Karpas-422 (cell line): ENCODE data around the gene C6orf89. TPM values are rescaled to one million over a fixed set of nuclear protein-coding genes. Genes with fewer than 3 reads are reported as not detected.

Experiments
- DNase-seq: peaks from one replicate; pipeline ENCODE4 v3.0.0-alpha.2; 2015
- H2AFZ ChIP-seq: fragments of 200-600 bp; sonication (generic); 2 replicates; pipeline ENCODE4 v1.6.1; 2014; ENCODE audit warnings: antibody characterized with exemption, low read length, mixed read lengths
- H3K27ac ChIP-seq: fragments of 200-600 bp; sonication (generic); 2 replicates; pipeline ENCODE4 v1.5.1; 2014; ENCODE audit warnings: mild to moderate bottlenecking, low read length, moderate library complexity
- H3K27me3 ChIP-seq: fragments of 200-600 bp; sonication (generic); 2 replicates; pipeline ENCODE4 v1.6.1; 2014; ENCODE audit warnings: low read length, mixed read lengths
- H3K36me3 ChIP-seq: fragments of 200-600 bp; sonication (generic); 2 replicates; pipeline ENCODE4 v1.6.1; 2014; ENCODE audit warnings: low read length, mixed read lengths; ENCODE audit not compliant: insufficient read depth
- H3K4me1 ChIP-seq: fragments of 200-600 bp; sonication (generic); 2 replicates; pipeline ENCODE4 v1.6.1; 2014; ENCODE audit warnings: mild to moderate bottlenecking, low read length, mixed read lengths
- H3K4me2 ChIP-seq: fragments of 200-600 bp; sonication (generic); 2 replicates; pipeline ENCODE4 v1.6.1; 2014; ENCODE audit warnings: low read length, low read depth, mild to moderate bottlenecking; ENCODE audit not compliant: poor library complexity, severe bottlenecking
- H3K4me3 ChIP-seq: fragments of 200-600 bp; sonication (generic); 2 replicates; pipeline ENCODE4 v1.5.1; 2014; ENCODE audit warnings: mild to moderate bottlenecking, antibody characterized with exemption, low read length, mixed read lengths
- H3K79me2 ChIP-seq: fragments of 200-600 bp; sonication (generic); 2 replicates; pipeline ENCODE4 v1.6.1; 2014; ENCODE audit warnings: mild to moderate bottlenecking, low read length, mixed read lengths
- H3K9ac ChIP-seq: fragments of 200-600 bp; sonication (generic); 2 replicates; pipeline ENCODE4 v1.6.0; 2014; ENCODE audit warnings: low read length
- H3K9me2 ChIP-seq: fragments of 200-600 bp; sonication (generic), shearing (Covaris generic); replicated peaks from 2 replicates; pipeline ENCODE4 v1.6.0; 2014; ENCODE audit warnings: mild to moderate bottlenecking, low read length, moderate library complexity; ENCODE audit not compliant: insufficient read depth
- H3K9me3 ChIP-seq: fragments of 300-700, 200-600 bp; sonication (generic); 2 replicates; pipeline ENCODE4 v1.6.1; 2014; ENCODE audit warnings: low read length, mixed read lengths
- H4K20me1 ChIP-seq: fragments of 200-600 bp; sonication (generic); 2 replicates; pipeline ENCODE4 v1.6.1; 2014; ENCODE audit warnings: mild to moderate bottlenecking, antibody characterized with exemption, low read length, low read depth; ENCODE audit not compliant: insufficient read depth
- total RNA-seq: library from RNA; depleted of rRNA; stranded (reverse); fragments of >200 nt; shearing (Covaris generic); gene quantifications from 2 replicates; pipeline ENCODE4 v1.2.3, GENCODE V29; 2014; ENCODE audit warnings: low replicate concordance; rRNA removed

Gene C6orf89
- total RNA-seq, 1 experiment from 2014 or later = 53.1 TPM

GRCh38 chr6:36976509-36976908 lies 90.8 kb downstream of the C6orf89 start:
- peaks cover 34% of the 10 kb centered on the region for H4K20me1 ChIP-seq
- H3K79me2 ChIP-seq = peaks cover 26% of the 10 kb centered on the region
- H3K4me3 ChIP-seq = no peak overlapping the region
- no peaks in the 10 kb centered on the region for H3K9me2 ChIP-seq
- H3K4me2 ChIP-seq = no peak overlapping the region
- H2AFZ ChIP-seq = no peak overlapping the region
- peaks cover 50% of the 10 kb centered on the region for H3K36me3 ChIP-seq
- H3K9ac ChIP-seq = no peak overlapping the region
- H3K27me3 ChIP-seq = no peaks in the 10 kb centered on the region
- H3K27ac ChIP-seq = no peak overlapping the region
- no peaks in the 10 kb centered on the region for H3K4me1 ChIP-seq
- H3K9me3 ChIP-seq = no peaks in the 10 kb centered on the region
- no peak for DNase-seq

DNA sequence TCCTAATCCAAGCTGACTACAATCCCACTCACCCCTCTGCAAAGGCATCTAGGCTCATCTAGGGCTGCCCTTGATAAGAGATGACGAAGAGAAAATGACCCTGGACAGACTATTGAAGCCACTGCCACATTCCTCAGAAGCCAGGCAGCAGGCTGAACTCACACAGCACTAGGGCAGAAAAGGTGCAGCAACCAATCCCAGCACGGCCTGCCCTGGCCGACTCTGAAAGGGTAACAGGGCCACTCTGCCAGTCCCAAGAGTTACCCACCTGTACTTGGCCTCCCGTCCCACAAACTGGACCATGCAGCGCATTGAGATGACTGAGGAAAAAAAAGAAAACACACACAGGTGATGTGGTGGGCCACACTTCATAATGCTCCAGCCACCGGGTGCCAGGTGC lies 91.2 kb downstream of the C6orf89 start:
- Histone ChIP-seq H3K4me3 (no peak overlapping the region), H3K27me3 (no peaks in the 10 kb centered on the region), H3K9me3 (no peaks in the 10 kb centered on the region), H3K36me3 (peaks cover 46% of the 10 kb centered on the region), H2AFZ (no peak overlapping the region), H3K9me2 (no peaks in the 10 kb centered on the region), H3K9ac (no peak overlapping the region), H3K27ac (no peak overlapping the region), H3K4me2 (no peak overlapping the region), H4K20me1 (peaks cover 38% of the 10 kb centered on the region), H3K79me2 (peaks cover 30% of the 10 kb centered on the region), H3K4me1 (no peaks in the 10 kb centered on the region; the same call in 1 of the 2 replicates)
- no peak for DNase-seq

GRCh38 chr6:36977470-36977941 lies 91.8 kb downstream of the C6orf89 start:
- Histone ChIP-seq H3K4me3 (no peak overlapping the region), H4K20me1 (peaks cover 41% of the 10 kb centered on the region), H3K79me2 (peaks cover 34% of the 10 kb centered on the region), H3K9me3 (no peaks in the 10 kb centered on the region), H3K9ac (no peak overlapping the region), H3K27me3 (no peaks in the 10 kb centered on the region), H3K27ac (no peak overlapping the region), H3K36me3 (peaks cover 44% of the 10 kb centered on the region), H3K4me1 (no peaks in the 10 kb centered on the region; the same call in 1 of the 2 replicates), H3K4me2 (no peak overlapping the region), H2AFZ (no peak overlapping the region), H3K9me2 (no peaks in the 10 kb centered on the region)
- peak; percentile 85 for DNase-seq

Other genes with a start within 250 kb of the C6orf89 start
- gene CDKN1A, start 207.2 kb upstream of the C6orf89 start, total RNA-seq = 4.5 and 6.8 TPM in 2 replicates
- not detected in 2 replicates for gene RAB44, start 188.1 kb upstream of the C6orf89 start, total RNA-seq
- gene CPNE5, start 46.5 kb upstream of the C6orf89 start, total RNA-seq = 0.63 and 2.4 TPM in 2 replicates
- 17.2 and 37.3 TPM in 2 replicates for gene PPIL1, start 11.1 kb upstream of the C6orf89 start, total RNA-seq
- 0.07 TPM in 1 of 2 replicates, not detected in the other for gene PI16, start 68.8 kb downstream of the C6orf89 start, total RNA-seq
- 84.4 and 105 TPM in 2 replicates for gene MTCH1, start 100.2 kb downstream of the C6orf89 start, total RNA-seq
- 37.1 and 53.0 TPM in 2 replicates for gene FGD2, start 119.7 kb downstream of the C6orf89 start, total RNA-seq